SK-N-SH (cell line): ENCODE data around the gene PSMB8. TPM values are rescaled to one million over a fixed set of nuclear protein-coding genes. Genes with fewer than 3 reads are reported as not detected.

ENCODE experiments used
- CTCF ChIA-PET: fragments of 300-600, 350-600 bp; formaldehyde crosslinking; extraction: SDS; loops from one replicate; lab custom pipeline; 2021; lab: Yijun Ruan, JAX
- POLR2A ChIA-PET: fragments of 350-600 bp; sonication (Branson Sonifier 250); formaldehyde crosslinking; extraction: SDS; loops from one replicate; lab custom pipeline; 2020; ENCODE audit warnings: antibody characterized with exemption, inconsistent platforms; lab: Yijun Ruan, JAX
- DNase-seq: peaks from one replicate; pipeline ENCODE4 v3.0.0; 2012
- H2AFZ ChIP-seq: fragments of 200-600 bp; sonication (generic); 2 replicates; pipeline ENCODE4 v1.8.1; 2016; ENCODE audit warnings: antibody characterized with exemption, mild to moderate bottlenecking, low read depth
- H3F3A ChIP-seq: fragments of 200-600 bp; sonication (generic); replicated peaks from 2 replicates; pipeline ENCODE3; 2016; ENCODE audit warnings: antibody characterized with exemption, mild to moderate bottlenecking; ENCODE audit not compliant: insufficient read depth
- H3K27ac ChIP-seq, 2 experiments: fragments of 200-500 bp in 1 of 2; fragments of 200-600 bp in 1 of 2; sonication (Bioruptor generic) in 1 of 2; sonication (generic), shearing (Covaris generic) in 1 of 2; 2 replicates each; pipeline versions ENCODE4 v1.5.1 to v1.6.1; 2014 to 2016; ENCODE audit warnings: low read depth in 2 of 2, inconsistent platforms in 1 of 2, low read length in 1 of 2, mild to moderate bottlenecking in 1 of 2, mixed read lengths in 1 of 2
- H3K27me3 ChIP-seq: fragments of 200-600 bp; sonication (generic), shearing (Covaris generic); 2 replicates; pipeline ENCODE4 v1.6.1; 2016; ENCODE audit warnings: mixed run types; ENCODE audit not compliant: insufficient read depth
- H3K36me3 ChIP-seq, 2 experiments: fragments of 200-500 bp in 1 of 2; fragments of 200-600 bp in 1 of 2; sonication (Bioruptor generic) in 1 of 2; sonication (generic) in 1 of 2; replicated peaks in 1 of 2; 2 replicates each; pipeline versions ENCODE3 to v1.5.1; 2014 to 2016; ENCODE audit warnings: low read length in 1 of 2, mild to moderate bottlenecking in 1 of 2; ENCODE audit not compliant: insufficient read depth in 2 of 2, control insufficient read depth in 1 of 2
- H3K4me1 ChIP-seq, 2 experiments: fragments of 200-500 bp in 1 of 2; fragments of 200-600 bp in 1 of 2; sonication (Bioruptor generic) in 1 of 2; sonication (generic), shearing (Covaris generic) in 1 of 2; 2 replicates each; pipeline versions ENCODE4 v1.5.1 to v1.6.1; 2014 to 2016; ENCODE audit warnings: low read depth in 1 of 2, low read length in 1 of 2, mixed run types in 1 of 2; ENCODE audit not compliant: insufficient read depth in 2 of 2, control insufficient read depth in 1 of 2
- H3K4me2 ChIP-seq: fragments of 200-600 bp; sonication (generic), shearing (Covaris generic); 2 replicates; pipeline ENCODE4 v1.6.1; 2017; ENCODE audit warnings: mixed run types
- H3K4me3 ChIP-seq, 2 experiments: fragments of 200-500 bp in 1 of 2; fragments of 200-600 bp in 1 of 2; sonication (Bioruptor generic) in 1 of 2; sonication (generic), shearing (Covaris generic) in 1 of 2; 2 replicates each; pipeline versions ENCODE4 v1.5.1 to v1.8.1; 2014 to 2016; ENCODE audit warnings: low read depth in 2 of 2, inconsistent platforms in 1 of 2, low read length in 1 of 2, mild to moderate bottlenecking in 1 of 2, mixed read lengths in 1 of 2, moderate library complexity in 1 of 2
- H3K79me2 ChIP-seq: fragments of 200-600 bp; sonication (generic); 2 replicates; pipeline ENCODE4 v1.8.1; 2017; ENCODE audit warnings: mild to moderate bottlenecking; ENCODE audit not compliant: insufficient read depth
- H3K9ac ChIP-seq: fragments of 200-600 bp; sonication (generic); 2 replicates; pipeline ENCODE4 v1.6.1; 2017; ENCODE audit warnings: mixed run types
- H3K9me2 ChIP-seq: fragments of 200-600 bp; sonication (generic); 2 replicates; pipeline ENCODE4 v1.6.1; 2017; ENCODE audit warnings: mixed run types
- H3K9me3 ChIP-seq: fragments of 200-600 bp; sonication (generic); 2 replicates; pipeline ENCODE4 v1.6.1; 2017; ENCODE audit warnings: mixed run types, mild to moderate bottlenecking, moderate library complexity
- H4K20me1 ChIP-seq: fragments of 200-600 bp; sonication (generic); 2 replicates; pipeline ENCODE4 v1.6.1; 2017; ENCODE audit warnings: mild to moderate bottlenecking, mixed run types; ENCODE audit not compliant: insufficient read depth
- CHD2 ChIP-seq: fragments of 150-350 bp; IDR thresholded peaks from 2 replicates; pipeline ENCODE4 v1.6.1; 2018; ENCODE audit warnings: low read length; ENCODE audit not compliant: partially characterized antibody
- EP300 ChIP-seq, 2 experiments: IDR thresholded peaks; 2 replicates each; pipeline versions ENCODE4 v1.4.0 to v1.6.1; 2012; ENCODE audit warnings: borderline replicate concordance in 1 of 2, low read depth in 1 of 2, low read length in 1 of 2
- FOXJ3 ChIP-seq: sonication (generic); formaldehyde crosslinking; IDR thresholded peaks from 2 replicates; pipeline ENCODE4 v1.5.1; 2020; ENCODE audit warnings: mild to moderate bottlenecking, missing genetic modification reagents
- FOXM1 ChIP-seq: IDR thresholded peaks from 2 replicates; pipeline ENCODE4 v1.4.0; 2012; ENCODE audit warnings: low read depth, mild to moderate bottlenecking
- JUND ChIP-seq: IDR thresholded peaks from 2 replicates; pipeline ENCODE4 v1.4.0; 2012
- MEF2A ChIP-seq: IDR thresholded peaks from 2 replicates; pipeline ENCODE4 v1.4.0; 2012; ENCODE audit warnings: low read depth, borderline replicate concordance
- NFIC ChIP-seq: IDR thresholded peaks from 2 replicates; pipeline ENCODE4 v1.4.0; 2012; ENCODE audit warnings: borderline replicate concordance
- RAD21 ChIP-seq: IDR thresholded peaks from 2 replicates; pipeline ENCODE4 v1.6.1; 2012; ENCODE audit warnings: mild to moderate bottlenecking, low read length
- RCOR1 ChIP-seq: fragments of 150-350 bp; IDR thresholded peaks from 2 replicates; pipeline ENCODE4 v1.6.1; 2017; ENCODE audit warnings: antibody characterized with exemption, low read length
- RXRA ChIP-seq: IDR thresholded peaks from 2 replicates; pipeline ENCODE4 v1.4.0; 2012; ENCODE audit warnings: low read depth, mild to moderate bottlenecking, borderline replicate concordance
- SIN3A ChIP-seq: IDR thresholded peaks from 2 replicates; pipeline ENCODE4 v1.6.1; 2012; ENCODE audit warnings: low read depth, mild to moderate bottlenecking, low read length, moderate library complexity, borderline replicate concordance
- SMC3 ChIP-seq: IDR thresholded peaks from 2 replicates; pipeline ENCODE4 v1.6.1; 2012; ENCODE audit warnings: low read depth, low read length, improper control_type of control experiment
- TAF1 ChIP-seq: IDR thresholded peaks from 2 replicates; pipeline ENCODE4 v1.6.1; 2012; ENCODE audit warnings: low read depth, mild to moderate bottlenecking, low read length, moderate library complexity, borderline replicate concordance
- TCF12 ChIP-seq: IDR thresholded peaks from 2 replicates; pipeline ENCODE4 v1.4.0; 2012
- WGBS: methylation state at CpG from one replicate; pipeline ENCODE4 v1.1.6; 2017; ENCODE audit warnings: low lambda C conversion rate; 5-methylcytosine and 5-hydroxymethylcytosine counted together
- polyA plus RNA-seq, 3 experiments: library from polyadenylated mRNA; depleted of rRNA; stranded (reverse); fragments of >200 nt; gene quantifications; 2 replicates each; pipeline ENCODE4 v1.2.3, GENCODE V29; 2012
- TF ChIP-seq, protein P1 (sequence below): fragments of 150-350 bp; IDR thresholded peaks from 2 replicates; pipeline ENCODE4 v1.6.1; 2017; ENCODE audit warnings: antibody characterized with exemption, low read length, low read depth, borderline replicate concordance
- TF ChIP-seq, protein P2 (sequence below): IDR thresholded peaks from 2 replicates; pipeline ENCODE4; 2012
- TF ChIP-seq, protein P3 (sequence below): IDR thresholded peaks from 2 replicates; pipeline ENCODE4 v1.6.1; 2012; ENCODE audit warnings: mild to moderate bottlenecking, low read depth, low read length, moderate library complexity

Gene PSMB8
- polyA plus RNA-seq, 1 of the 3 experiments (the other 2 are of a cell fraction) = 52.8 TPM

- POLR2A ChIA-PET = no interaction called here
These were observed 14.3 kb upstream of the PSMB8 start for GRCh38 chr6:32858194-32858593.

GRCh38 chr6:32857156-32857891 lies 13.5 kb upstream of the PSMB8 start:
- Histone ChIP-seq H3K36me3 (peaks cover 0 to 3% of the 10 kb centered on the region in 2 experiments), H3K9ac (no peak overlapping the region), H3F3A (peaks cover 12% of the 10 kb centered on the region), H3K27ac (no peak overlapping the region), H3K27me3 (no peaks in the 10 kb centered on the region), H3K9me3 (no peaks in the 10 kb centered on the region), H3K79me2 (peaks cover 3% of the 10 kb centered on the region; the same call in 1 of the 2 replicates), H3K4me1 (peaks cover 0 to 11% of the 10 kb centered on the region in 2 experiments; a peak in 1 of 4 replicates), H3K4me2 (no peak overlapping the region), H3K4me3 (no peak overlapping the region), H2AFZ (no peak overlapping the region), H3K9me2 (no peaks in the 10 kb centered on the region), H4K20me1 (no peaks in the 10 kb centered on the region)
- 65% methylated on average over 10 of the region's 14 CpGs for WGBS
- ChIA-PET CTCF (interaction anchor here (0.7 to 8.3 kb wide), 10 partner anchors 9 to 290 kb away, joined by 3 to 137 read pairs (median 4); partner anchors contain the start of genes HLA-DMA, PSMB8 and TAP2), POLR2A (interaction anchor here (1.0 kb wide), 1 partner anchor 19 kb away, joined by 4 read pairs; the partner anchor contains the start of gene TAP2)
- no peak for DNase-seq
- no peak for TF ChIP-seq EP300 (IDR thresholded peaks at IDR 0.05; ENCODE audit: borderline replicate concordance in 1 of 2, low read depth in 1 of 2, low read length in 1 of 2)
- no peak for TF ChIP-seq CHD2
- TF ChIP-seq NFIC = no peak
- TF ChIP-seq, protein P1, sequence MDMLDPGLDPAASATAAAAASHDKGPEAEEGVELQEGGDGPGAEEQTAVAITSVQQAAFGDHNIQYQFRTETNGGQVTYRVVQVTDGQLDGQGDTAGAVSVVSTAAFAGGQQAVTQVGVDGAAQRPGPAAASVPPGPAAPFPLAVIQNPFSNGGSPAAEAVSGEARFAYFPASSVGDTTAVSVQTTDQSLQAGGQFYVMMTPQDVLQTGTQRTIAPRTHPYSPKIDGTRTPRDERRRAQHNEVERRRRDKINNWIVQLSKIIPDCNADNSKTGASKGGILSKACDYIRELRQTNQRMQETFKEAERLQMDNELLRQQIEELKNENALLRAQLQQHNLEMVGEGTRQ = no peak
- TF ChIP-seq, protein P2, sequence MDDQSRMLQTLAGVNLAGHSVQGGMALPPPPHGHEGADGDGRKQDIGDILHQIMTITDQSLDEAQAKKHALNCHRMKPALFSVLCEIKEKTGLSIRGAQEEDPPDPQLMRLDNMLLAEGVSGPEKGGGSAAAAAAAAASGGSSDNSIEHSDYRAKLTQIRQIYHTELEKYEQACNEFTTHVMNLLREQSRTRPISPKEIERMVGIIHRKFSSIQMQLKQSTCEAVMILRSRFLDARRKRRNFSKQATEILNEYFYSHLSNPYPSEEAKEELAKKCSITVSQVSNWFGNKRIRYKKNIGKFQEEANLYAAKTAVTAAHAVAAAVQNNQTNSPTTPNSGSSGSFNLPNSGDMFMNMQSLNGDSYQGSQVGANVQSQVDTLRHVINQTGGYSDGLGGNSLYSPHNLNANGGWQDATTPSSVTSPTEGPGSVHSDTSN = no peak
- TF ChIP-seq JUND = no peak
- no peak for TF ChIP-seq SIN3A
- no peak for TF ChIP-seq RCOR1
- TF ChIP-seq FOXM1 = no peak
- no peak for TF ChIP-seq RAD21
- no peak for TF ChIP-seq TAF1
- TF ChIP-seq FOXJ3 = no peak
- TF ChIP-seq, protein P3, sequence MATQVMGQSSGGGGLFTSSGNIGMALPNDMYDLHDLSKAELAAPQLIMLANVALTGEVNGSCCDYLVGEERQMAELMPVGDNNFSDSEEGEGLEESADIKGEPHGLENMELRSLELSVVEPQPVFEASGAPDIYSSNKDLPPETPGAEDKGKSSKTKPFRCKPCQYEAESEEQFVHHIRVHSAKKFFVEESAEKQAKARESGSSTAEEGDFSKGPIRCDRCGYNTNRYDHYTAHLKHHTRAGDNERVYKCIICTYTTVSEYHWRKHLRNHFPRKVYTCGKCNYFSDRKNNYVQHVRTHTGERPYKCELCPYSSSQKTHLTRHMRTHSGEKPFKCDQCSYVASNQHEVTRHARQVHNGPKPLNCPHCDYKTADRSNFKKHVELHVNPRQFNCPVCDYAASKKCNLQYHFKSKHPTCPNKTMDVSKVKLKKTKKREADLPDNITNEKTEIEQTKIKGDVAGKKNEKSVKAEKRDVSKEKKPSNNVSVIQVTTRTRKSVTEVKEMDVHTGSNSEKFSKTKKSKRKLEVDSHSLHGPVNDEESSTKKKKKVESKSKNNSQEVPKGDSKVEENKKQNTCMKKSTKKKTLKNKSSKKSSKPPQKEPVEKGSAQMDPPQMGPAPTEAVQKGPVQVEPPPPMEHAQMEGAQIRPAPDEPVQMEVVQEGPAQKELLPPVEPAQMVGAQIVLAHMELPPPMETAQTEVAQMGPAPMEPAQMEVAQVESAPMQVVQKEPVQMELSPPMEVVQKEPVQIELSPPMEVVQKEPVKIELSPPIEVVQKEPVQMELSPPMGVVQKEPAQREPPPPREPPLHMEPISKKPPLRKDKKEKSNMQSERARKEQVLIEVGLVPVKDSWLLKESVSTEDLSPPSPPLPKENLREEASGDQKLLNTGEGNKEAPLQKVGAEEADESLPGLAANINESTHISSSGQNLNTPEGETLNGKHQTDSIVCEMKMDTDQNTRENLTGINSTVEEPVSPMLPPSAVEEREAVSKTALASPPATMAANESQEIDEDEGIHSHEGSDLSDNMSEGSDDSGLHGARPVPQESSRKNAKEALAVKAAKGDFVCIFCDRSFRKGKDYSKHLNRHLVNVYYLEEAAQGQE = no peak

More at GRCh38 chr6:32858194-32858593, 14.3 kb upstream of the PSMB8 start:
- Histone ChIP-seq H3K27ac (no peak overlapping the region), H3K4me2 (no peak overlapping the region), H4K20me1 (no peaks in the 10 kb centered on the region), H3K27me3 (no peaks in the 10 kb centered on the region), H3K9me2 (no peaks in the 10 kb centered on the region), H3K4me3 (no peak overlapping the region), H3K4me1 (peaks cover 0 to 5% of the 10 kb centered on the region in 2 experiments; a peak in 1 of 4 replicates), H3K9me3 (no peaks in the 10 kb centered on the region), H3K79me2 (no peaks in the 10 kb centered on the region), H3K9ac (no peak overlapping the region), H3K36me3 (peaks cover 0 to 3% of the 10 kb centered on the region in 2 experiments), H2AFZ (no peak overlapping the region), H3F3A (peaks cover 8% of the 10 kb centered on the region)
- no peak for DNase-seq
- TF ChIP-seq SIN3A (no peak), MEF2A (no peak), NFIC (no peak), SMC3 (no peak), RAD21 (no peak), RCOR1 (no peak), FOXM1 (no peak), RXRA (no peak), TCF12 (no peak), JUND (no peak)
- WGBS = 71% methylated on average over 5 of the region's 5 CpGs
- CTCF ChIA-PET = interaction anchor here (1.0 to 8.3 kb wide), 8 partner anchors 11 to 290 kb away, joined by 3 to 137 read pairs (median 5); partner anchors contain the start of genes HLA-DMA, PSMB8 and TAP2
